ENCODE measurements around the gene CHCHD4.

- TF ChIP-seq CTCF (conservative IDR thresholded peaks at IDR 0.05 in 1 of 2, IDR thresholded peaks at IDR 0.05 in 1 of 2; ENCODE audit: low read depth in 1 of 2, low read length in 2 of 2) (no peak), EZH2 (IDR thresholded peaks at IDR 0.05; ENCODE audit: low read length, missing control alignments) (no peak)
Observed at GRCh38 chr3:14147066-14147435, 22.4 kb upstream of the CHCHD4 start.

All from fibroblast of lung (primary cell).